Measurements from ENCODE around the gene PDCD10. TPM values are rescaled to one million over a fixed set of nuclear protein-coding genes. Genes with fewer than 3 reads are reported as not detected.

Gene PDCD10
- total RNA-seq, 1 experiment from 2014 or later: 84.6 TPM

- peaks cover 14% of the 10 kb centered on the region for H3K36me3 ChIP-seq (ENCODE audit: low read depth)
- intact Hi-C loops (cut with micrococcal nuclease; ENCODE audit: unreplicated experiment): loop anchor here (2.0 kb wide), 1 partner anchor 278 kb away; no protein-coding TSS in a partner anchor
These were observed 50.2 kb downstream of the PDCD10 start for GRCh38 chr3:167684388-167684993.

GRCh38 chr3:167679526-167679925 is 55.2 kb downstream of the PDCD10 start:
- no TSS peak for BruUV-seq (replicated peaks)
- Histone ChIP-seq H3F3A (ENCODE audit: insufficient read depth, low read depth) (0 out of 2 replicates have a peak, but pooled peaks cover 4% of the 10 kb centered on the region), H3K4me3 (no peak overlapping the region), H3K9me2 (ENCODE audit: insufficient read depth) (no peaks in the 10 kb centered on the region), H3K79me2 (ENCODE audit: low read depth) (no peaks in the 10 kb centered on the region), H3K4me2 (no peak overlapping the region), H3K9me3 (ENCODE audit: insufficient read depth, low read depth) (0 out of 2 replicates have a peak, but pooled peaks cover 6% of the 10 kb centered on the region), H2AFZ (no peak overlapping the region), H3K36me3 (ENCODE audit: low read depth) (peaks cover 13% of the 10 kb centered on the region), H4K20me1 (ENCODE audit: insufficient read depth) (no peaks in the 10 kb centered on the region; the same call in 1 of the 2 replicates), H3K27ac (no peak overlapping the region), H3K4me1 (replicated peaks; ENCODE audit: insufficient read depth) (no peaks in the 10 kb centered on the region), H3K27me3 (ENCODE audit: insufficient read depth, low read depth) (no peaks in the 10 kb centered on the region)
- POLR2A ChIA-PET (ENCODE audit: unreplicated experiment): no interaction called here
- TF ChIP-seq EZH2 (IDR thresholded peaks at IDR 0.05; ENCODE audit: low read depth): no peak
- TF ChIP-seq CTCF (conservative IDR thresholded peaks at IDR 0.05): no peak
- DNase-seq: no peak
- CTCF ChIA-PET: no interaction called here
- intact Hi-C loops (cut with micrococcal nuclease; ENCODE audit: unreplicated experiment): no loop called here

More at GRCh38 chr3:167684388-167684993, 50.2 kb downstream of the PDCD10 start:
- H3K4me2 ChIP-seq: no peak overlapping the region
- H2AFZ ChIP-seq: no peak overlapping the region
- no peak overlapping the region for H3K4me3 ChIP-seq
- H3K27ac ChIP-seq: no peak overlapping the region
- BruUV-seq (replicated peaks): no TSS peak
- no peaks in the 10 kb centered on the region for H3K9me3 ChIP-seq (ENCODE audit: insufficient read depth, low read depth)
- no peaks in the 10 kb centered on the region; the same call in 1 of the 2 replicates for H4K20me1 ChIP-seq (ENCODE audit: insufficient read depth)
- peak; percentile 95 for TF ChIP-seq CTCF (conservative IDR thresholded peaks at IDR 0.05)
- TF ChIP-seq EZH2 (IDR thresholded peaks at IDR 0.05; ENCODE audit: low read depth): no peak
- POLR2A ChIA-PET (ENCODE audit: unreplicated experiment): no interaction called here
- no peaks in the 10 kb centered on the region for H3K9me2 ChIP-seq (ENCODE audit: insufficient read depth)
- no peaks in the 10 kb centered on the region for H3K4me1 ChIP-seq (replicated peaks; ENCODE audit: insufficient read depth)
- CTCF ChIA-PET: interaction anchor here (1.3 kb wide), 1 partner anchor 304 kb away, joined by 3 read pairs; the partner anchor contains the start of gene ZBBX
- peak; percentile 27 to 57 for DNase-seq
- no peaks in the 10 kb centered on the region for H3K27me3 ChIP-seq (ENCODE audit: insufficient read depth, low read depth)
- 0 out of 2 replicates have a peak, but pooled peaks cover 9% of the 10 kb centered on the region for H3F3A ChIP-seq (ENCODE audit: insufficient read depth, low read depth)
- no peaks in the 10 kb centered on the region for H3K79me2 ChIP-seq (ENCODE audit: low read depth)

GRCh38 chr3:167675848-167676247 is 58.8 kb downstream of the PDCD10 start:
- intact Hi-C loops (cut with micrococcal nuclease; ENCODE audit: unreplicated experiment): no loop called here
- Histone ChIP-seq H3K4me1 (replicated peaks; ENCODE audit: insufficient read depth) (no peaks in the 10 kb centered on the region), H3K36me3 (ENCODE audit: low read depth) (peaks cover 9% of the 10 kb centered on the region), H3K27ac (no peak overlapping the region), H3K9me3 (ENCODE audit: insufficient read depth, low read depth) (peaks cover 6% of the 10 kb centered on the region; the same call in 1 of the 2 replicates), H3K4me3 (no peak overlapping the region), H4K20me1 (ENCODE audit: insufficient read depth) (no peaks in the 10 kb centered on the region; the same call in 1 of the 2 replicates), H3F3A (ENCODE audit: insufficient read depth, low read depth) (no peaks in the 10 kb centered on the region), H3K27me3 (ENCODE audit: insufficient read depth, low read depth) (no peaks in the 10 kb centered on the region), H3K4me2 (no peak overlapping the region), H3K79me2 (ENCODE audit: low read depth) (no peaks in the 10 kb centered on the region), H2AFZ (no peak overlapping the region), H3K9me2 (ENCODE audit: insufficient read depth) (no peaks in the 10 kb centered on the region)
- TF ChIP-seq EZH2 (IDR thresholded peaks at IDR 0.05; ENCODE audit: low read depth): no peak
- no peak for TF ChIP-seq CTCF (conservative IDR thresholded peaks at IDR 0.05)
- POLR2A ChIA-PET (ENCODE audit: unreplicated experiment): no interaction called here
- DNase-seq: no peak
- BruUV-seq (replicated peaks): no TSS peak
- CTCF ChIA-PET: no interaction called here
